Measurements from ENCODE around the gene MCHR1.
"Not testable (repeated sequence)": the region's sequence is repeated elsewhere in the genome, so short reads cannot be mapped to it uniquely, and the experiment has no call there.

Gene MCHR1

GRCh38 chr22:40708177-40708576, 28.9 kb downstream of the MCHR1 start:
- TF ChIP-seq CTCF (IDR thresholded peaks at IDR 0.05; ENCODE audit: insufficient read depth, low read depth, low read length, missing control alignments): no peak
- no peak overlapping the region for H3K4me3 ChIP-seq (ENCODE audit: low read length)
- DNase-seq (ENCODE audit: low read depth): no peak

GRCh38 chr22:40709752-40710413, 30.6 kb downstream of the MCHR1 start:
- no peak for DNase-seq (ENCODE audit: low read depth)
- no peak for TF ChIP-seq CTCF (IDR thresholded peaks at IDR 0.05; ENCODE audit: insufficient read depth, low read depth, low read length, missing control alignments)
- no peak overlapping the region for H3K4me3 ChIP-seq (ENCODE audit: low read length)

GRCh38 chr22:40712311-40712710, 33.0 kb downstream of the MCHR1 start:
- no peak for DNase-seq (ENCODE audit: low read depth)
- no peak overlapping the region for H3K4me3 ChIP-seq (ENCODE audit: low read length)
- no peak for TF ChIP-seq CTCF (IDR thresholded peaks at IDR 0.05; ENCODE audit: insufficient read depth, low read depth, low read length, missing control alignments)

- H3K4me3 ChIP-seq (ENCODE audit: low read length): no peak overlapping the region
- peak; percentile 23 for DNase-seq (ENCODE audit: low read depth)
- no peak for TF ChIP-seq CTCF (IDR thresholded peaks at IDR 0.05; ENCODE audit: insufficient read depth, low read depth, low read length, missing control alignments)
Observed at GRCh38 chr22:40714499-40715337, 35.4 kb downstream of the MCHR1 start.

DNA sequence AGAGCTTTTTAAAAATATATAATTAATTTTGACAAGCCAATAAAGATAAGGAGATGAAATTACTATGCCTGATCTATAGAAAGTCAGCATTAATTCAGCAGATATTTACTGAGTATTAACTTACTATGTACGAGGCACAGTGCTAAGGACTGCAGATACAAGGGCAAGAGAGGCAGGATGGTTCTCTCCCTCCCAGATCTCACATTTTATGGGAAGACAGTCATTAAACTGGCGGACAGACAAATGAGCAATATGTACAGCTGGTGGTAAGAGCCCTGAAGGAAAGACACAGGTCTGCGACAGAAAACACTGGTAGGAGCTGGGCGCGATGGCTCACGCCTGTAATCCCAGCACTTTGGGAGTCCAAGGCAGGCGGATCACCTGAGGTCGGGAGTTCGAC, 36.8 kb downstream of the MCHR1 start:
- no peak for TF ChIP-seq CTCF (IDR thresholded peaks at IDR 0.05; ENCODE audit: insufficient read depth, low read depth, low read length, missing control alignments)
- H3K4me3 ChIP-seq (ENCODE audit: low read length): no peak overlapping the region
- DNase-seq (ENCODE audit: low read depth): no peak

DNA sequence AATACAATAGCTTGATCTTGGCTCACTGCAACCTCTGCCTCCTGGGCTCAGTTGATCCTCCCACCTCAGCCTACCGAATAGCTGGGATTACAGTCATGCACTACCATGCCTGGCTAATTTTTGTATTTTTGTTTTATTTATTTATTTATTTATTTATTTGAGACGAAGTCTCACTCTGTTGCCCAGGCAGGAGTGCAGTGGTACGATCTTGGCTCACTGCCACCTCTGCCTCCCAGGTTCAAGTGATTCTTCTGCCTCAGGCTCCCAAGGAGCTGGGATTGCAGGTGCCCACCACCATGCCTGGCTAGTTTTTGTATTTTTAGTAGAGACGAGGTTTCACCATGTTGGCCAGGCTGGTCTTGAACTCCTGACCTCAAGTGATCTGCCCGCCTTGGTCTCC, 38.4 kb downstream of the MCHR1 start:
- not testable (repeated sequence) for H3K4me3 ChIP-seq (ENCODE audit: low read length); DNase-seq (ENCODE audit: low read depth)

GRCh38 chr22:40718250-40719204, 39.2 kb downstream of the MCHR1 start:
- DNase-seq (ENCODE audit: low read depth): no peak
- TF ChIP-seq CTCF (IDR thresholded peaks at IDR 0.05; ENCODE audit: insufficient read depth, low read depth, low read length, missing control alignments): no peak
- no peak overlapping the region for H3K4me3 ChIP-seq (ENCODE audit: low read length)
